ENCODE data around the gene SYNDIG1. TPM values are rescaled to one million over a fixed set of nuclear protein-coding genes. Genes with fewer than 3 reads are reported as not detected.
"Not testable (repeated sequence)": the region's sequence is repeated elsewhere in the genome, so short reads cannot be mapped to it uniquely, and the experiment has no call there.

Gene SYNDIG1
- total RNA-seq, 1 donor from 2014 or later: not detected

DNA sequence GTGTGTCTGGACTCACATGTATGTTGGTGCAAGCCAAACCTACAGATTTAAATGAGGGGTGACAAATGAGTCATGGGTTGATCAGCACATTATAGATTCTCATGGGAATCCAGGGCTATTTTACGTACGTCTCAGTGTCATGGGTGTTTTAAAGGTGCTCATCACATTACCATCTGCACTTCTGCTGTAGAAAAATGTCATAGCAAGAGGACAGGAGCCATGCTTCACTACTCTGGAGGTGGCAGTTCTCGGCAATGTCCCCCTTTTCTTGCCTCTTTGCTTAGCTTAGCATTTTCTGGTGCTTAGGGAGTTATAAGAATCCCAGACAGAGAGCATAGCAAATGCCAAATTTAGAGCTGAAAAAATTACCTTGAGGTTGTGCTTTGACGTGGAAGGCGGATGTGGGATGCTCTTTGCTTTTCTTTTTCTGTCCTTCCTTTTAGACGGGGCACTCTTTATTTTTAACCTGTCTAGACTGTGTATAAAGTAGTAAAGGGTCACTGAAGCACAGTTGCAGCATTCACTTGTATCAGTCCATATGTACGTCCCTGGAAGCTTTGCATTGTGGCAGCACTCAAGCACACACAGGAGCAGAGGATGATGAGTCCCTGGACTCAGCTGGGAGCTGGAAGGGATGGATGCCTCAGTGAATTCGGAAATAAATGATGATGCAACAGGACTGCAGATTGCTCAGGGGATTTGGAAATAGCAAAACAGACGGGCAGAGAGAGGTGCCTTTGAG is 139.7 kb downstream of the SYNDIG1 start:
- intact Hi-C loops (cut with micrococcal nuclease): no loop called here

DNA sequence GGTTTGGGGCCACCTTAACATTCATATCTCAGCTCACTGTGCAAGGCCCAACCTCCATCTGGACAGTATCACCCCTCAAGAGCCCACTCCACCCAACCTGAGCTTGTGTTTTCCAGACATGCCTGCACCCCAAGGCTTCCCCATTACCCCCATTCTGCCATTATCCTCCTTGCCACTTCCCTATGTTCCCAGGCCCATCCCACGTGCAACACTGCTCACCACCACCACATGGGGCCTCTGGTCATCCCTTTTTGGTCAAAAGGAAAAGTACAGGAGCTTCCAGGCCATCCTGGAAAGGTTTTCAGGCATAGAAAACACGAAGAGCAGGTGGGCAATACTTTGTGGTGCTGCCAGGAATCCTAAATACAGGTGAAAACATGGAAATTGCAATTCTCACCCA is 140.3 kb downstream of the SYNDIG1 start:
- intact Hi-C loops (cut with micrococcal nuclease): no loop called here

DNA sequence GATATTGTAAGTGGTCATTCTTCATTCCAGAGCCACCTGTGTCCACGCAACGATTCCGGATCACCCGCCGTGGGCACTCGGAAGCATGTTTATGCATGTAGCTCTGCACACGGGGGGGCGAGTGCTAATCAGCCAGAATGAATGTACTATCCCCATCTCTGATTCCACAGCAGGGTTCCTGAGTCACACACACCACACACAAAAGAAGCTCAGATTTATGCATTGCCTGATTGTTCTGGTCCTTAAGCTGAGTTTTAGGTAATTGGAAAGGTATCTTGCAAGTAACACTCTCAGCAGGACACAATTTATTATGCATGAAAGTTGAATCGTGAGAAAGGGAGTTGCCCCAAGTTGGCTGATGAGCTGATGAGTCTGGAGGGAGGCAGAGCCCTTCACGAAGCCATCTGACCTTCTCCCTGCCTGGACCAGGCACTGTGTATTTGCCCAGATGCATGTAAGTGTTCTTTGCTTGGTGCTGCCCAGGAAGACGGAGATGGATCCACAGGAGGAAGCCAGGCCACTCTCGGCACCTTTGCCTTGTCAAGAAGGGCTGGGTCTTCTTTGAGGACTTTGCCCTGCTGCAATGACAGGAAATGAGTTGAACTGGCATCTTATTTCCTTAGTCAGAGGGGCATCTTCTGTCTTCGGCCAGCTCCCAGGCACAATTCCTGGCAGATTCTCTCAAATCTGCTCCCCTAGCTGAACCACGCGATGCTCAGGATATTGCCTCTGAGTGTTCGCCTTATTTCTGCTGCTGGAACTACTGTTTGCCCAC is 141.1 kb downstream of the SYNDIG1 start:
- intact Hi-C loops (cut with micrococcal nuclease): no loop called here

DNA sequence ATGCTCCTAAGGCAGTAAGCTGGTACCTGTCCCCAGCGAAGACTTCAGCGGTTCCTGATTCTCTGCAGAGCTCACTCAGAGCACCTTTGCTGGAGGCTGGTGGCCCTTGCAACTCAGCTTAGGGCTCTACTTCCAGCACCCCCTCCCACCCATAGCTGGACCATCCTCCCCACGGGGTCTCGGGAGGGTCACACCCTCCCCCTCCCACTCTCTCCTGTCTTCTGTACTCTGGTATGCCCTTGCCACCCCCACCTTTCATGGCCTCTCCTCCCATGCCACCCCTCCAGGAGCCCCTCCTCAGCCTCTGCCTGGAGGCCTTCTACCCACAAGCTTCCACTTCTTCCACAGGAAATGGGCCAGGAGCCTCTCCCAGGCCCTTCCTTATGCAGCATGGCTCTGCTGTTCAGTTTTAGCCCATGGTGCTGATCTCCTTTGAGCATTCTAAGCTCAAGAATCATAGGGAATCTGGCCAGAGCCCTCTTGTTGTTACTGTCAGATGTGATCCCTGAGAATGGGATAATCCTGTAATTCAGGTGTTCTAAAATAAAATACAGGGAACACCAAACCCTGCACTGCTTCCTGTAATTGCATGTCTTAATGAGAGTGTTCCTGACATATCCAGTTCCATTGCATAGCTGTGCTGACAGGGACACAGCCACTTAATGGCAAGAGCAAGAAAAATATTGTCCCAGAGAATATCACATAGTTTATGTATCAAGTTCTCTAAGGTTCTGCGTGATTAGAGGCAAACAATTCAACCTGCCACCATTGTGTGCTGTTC is 142.1 kb downstream of the SYNDIG1 start:
- intact Hi-C loops (cut with micrococcal nuclease): no loop called here

DNA sequence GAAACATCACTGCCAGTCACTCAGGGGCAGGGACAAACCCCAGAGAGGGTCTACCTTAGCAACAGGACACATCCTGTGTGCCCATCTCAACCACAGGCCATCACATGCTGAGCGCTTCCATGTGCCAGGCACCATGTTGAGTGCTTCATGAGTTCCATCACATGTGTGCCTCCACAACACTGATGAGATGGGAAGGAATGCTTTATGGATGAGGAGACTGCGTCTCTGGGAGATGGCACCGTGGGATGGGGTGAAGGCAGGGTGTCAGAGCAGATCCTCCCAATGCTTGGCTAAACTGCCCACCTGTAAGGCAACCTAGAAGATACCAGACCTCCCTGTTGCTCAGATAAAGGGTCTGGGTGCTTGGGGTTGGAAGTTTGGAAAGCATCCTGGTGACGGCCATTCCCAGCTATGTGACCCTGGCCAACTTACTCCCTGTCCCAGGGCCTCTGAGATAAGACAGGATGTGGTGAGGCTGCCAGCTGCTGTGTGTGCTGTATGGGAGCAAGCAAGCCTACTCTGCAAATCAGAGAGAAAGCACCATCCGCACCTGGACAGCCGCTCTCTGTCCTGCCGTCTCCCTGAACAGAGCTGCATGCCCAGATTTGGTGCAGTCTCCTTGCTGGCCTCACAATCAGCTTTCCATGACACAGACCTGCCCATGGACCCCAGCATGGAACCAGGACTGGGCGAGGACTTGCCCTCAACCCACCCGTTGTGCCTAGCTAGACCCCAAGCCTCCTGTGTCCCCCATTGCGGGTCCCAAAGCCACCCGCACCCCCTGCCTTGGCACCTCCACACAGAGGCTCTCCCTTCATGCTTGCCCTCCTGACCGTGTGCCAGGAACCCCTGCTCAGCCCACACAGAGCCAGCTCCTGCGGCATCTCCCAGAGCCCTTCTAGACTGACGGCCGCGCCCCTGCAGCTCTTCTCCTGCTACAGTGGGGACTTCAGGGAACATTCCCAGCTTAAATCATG is 143.7 kb downstream of the SYNDIG1 start:
- intact Hi-C loops (cut with micrococcal nuclease): no loop called here

DNA sequence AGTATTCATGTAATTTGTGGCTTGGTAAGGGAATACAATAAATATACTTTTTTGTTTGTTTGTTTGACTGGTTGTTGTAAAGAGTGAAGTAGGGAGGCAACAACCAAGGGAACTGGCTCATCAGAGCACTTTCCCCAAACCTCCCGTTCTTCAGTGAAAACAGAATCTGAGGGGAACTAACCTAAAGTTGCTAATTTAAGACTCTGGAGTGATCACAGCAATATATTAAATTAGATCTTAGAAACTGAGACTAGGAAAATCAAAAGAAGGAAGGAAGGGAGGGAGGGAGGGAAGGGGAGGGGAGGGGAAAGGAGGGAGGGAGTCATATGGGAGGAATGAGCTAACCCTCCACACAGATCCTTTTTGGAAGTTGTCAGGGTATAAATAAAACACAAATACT is 144.9 kb downstream of the SYNDIG1 start:
- intact Hi-C loops (cut with micrococcal nuclease): no loop called here

DNA sequence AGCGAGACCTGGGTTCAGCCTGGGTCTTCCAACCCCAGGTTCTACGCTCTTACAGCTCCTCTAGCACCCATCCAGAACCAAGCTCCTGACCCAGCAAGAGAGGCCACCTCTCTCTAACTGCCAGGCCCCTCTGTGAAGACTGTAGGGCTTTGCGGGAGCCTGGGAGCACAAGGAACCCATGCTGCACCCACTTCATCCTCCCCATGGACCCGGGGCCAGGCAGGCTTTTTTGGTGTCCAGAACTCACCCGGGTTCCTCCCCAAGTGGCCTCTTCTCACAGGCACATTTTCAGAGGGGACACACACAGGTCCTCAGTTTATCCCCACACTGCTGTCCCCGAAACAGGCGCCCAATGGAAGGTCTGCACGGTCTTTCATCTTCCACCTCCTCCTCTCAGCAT is 145.9 kb downstream of the SYNDIG1 start:
- intact Hi-C loops (cut with micrococcal nuclease): no loop called here

DNA sequence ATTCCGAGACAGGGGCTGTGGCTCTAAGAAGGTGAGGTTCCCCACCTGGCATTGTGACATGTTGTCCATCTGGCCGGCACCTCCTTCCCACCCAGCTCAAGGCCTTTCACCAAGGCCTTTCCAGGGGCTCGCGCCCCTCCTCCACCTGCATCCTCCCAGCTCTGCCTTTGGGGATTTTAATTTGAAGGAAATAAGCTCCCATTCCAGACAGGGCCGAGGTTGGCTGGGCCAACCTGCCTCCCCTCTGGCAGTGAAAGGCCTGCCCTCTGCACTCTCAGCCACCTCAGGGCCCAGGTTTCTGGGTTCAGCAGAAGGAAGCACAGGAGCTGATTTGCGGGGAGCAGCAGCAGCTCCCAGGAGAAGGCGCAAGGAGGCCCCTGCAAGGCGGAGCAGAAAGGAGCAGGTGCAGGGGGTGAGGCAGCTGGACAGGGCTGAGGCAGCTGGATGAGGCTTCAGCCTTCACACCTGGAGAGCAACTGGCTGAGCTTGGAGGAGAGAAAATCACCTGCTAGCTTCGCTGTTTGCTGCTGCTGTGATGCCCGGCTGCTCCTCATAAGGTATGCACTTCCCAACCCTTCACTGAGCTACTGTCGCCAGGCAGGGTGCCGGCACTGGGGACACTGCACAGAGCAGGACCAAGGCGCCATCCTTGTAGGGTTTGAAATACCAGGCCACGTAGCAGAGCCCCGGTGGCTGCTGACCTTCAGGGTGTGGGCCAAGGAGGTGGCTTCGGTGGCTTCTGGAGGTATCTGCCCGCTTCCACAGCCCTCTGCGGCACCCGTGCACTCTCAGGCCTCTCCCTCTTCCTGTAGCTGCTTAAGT is 147.0 kb downstream of the SYNDIG1 start:
- intact Hi-C loops (cut with micrococcal nuclease): no loop called here

DNA sequence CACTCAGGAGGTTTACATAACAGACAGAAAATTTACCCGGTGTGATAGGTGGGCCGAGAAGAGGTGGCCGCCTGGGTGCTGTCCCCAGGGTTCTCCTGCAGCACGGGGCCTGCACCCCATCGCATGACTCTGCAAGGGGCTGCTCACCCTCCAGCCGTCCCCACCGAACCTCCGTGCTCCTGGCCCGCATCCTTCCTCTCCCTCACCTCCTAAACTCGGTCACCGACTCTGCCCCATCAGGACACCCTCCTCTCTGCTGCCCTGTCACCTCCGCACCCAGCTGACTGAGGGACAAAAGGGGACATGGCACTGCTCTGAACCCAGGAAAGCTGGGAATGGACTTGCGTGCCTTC is 147.6 kb downstream of the SYNDIG1 start:
- intact Hi-C loops (cut with micrococcal nuclease): no loop called here

DNA sequence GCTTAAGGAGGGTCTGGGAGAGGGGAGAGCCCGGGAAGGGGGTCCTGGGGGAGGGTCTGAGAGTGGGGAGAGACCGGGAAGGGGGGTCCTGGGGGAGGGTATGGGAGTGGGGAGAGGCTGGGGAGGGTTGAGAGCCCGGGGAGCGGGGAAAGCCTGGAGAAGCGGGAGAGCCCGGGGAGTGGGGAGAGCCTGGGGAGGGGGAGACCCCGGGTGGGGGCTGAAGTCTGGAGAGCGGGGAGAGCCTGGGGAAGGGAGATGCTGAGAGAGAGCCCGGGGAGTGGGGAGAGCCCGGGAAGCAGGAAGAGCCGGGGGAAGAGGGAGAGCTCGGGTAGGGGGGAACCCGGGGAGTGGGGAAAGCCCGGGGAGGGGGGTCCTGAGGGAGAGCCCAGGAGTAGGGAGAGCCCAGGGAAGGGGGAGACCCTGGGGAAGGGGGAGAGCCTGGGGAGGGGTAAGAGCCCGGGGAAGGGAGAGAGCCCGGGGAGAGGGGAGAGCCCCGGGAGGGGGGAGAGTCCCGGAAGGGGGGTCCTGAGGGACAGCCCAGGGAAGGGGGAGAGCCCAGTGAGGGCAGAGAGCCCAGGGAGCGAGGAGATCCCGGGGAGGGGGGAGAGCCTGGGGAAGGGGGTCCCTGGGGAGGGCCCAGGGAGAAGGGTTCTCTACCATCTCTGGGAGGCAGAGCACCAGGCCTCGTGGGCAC is 148.5 kb downstream of the SYNDIG1 start:
- intact Hi-C loops (cut with micrococcal nuclease): no loop called here

DNA sequence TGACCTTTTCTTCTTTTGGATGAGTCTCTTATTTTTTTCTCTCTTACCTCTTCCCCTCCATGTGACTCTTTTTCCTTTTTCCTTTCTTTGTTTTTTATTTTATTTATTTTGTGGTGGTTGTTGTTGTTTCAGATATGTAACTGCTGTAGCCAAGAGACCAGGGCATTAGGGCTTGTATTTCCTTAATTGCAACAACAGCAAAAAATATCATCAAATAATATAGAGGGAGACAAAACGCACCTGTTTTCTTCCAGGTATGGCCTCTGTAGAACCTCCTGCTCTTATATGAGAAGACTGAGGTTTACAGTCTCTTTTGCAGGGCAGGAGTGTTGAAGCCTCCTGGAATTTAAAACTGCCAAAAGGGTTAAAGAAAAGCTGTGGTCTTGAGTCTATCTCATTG is 149.3 kb downstream of the SYNDIG1 start:
- intact Hi-C loops (cut with micrococcal nuclease): no loop called here

DNA sequence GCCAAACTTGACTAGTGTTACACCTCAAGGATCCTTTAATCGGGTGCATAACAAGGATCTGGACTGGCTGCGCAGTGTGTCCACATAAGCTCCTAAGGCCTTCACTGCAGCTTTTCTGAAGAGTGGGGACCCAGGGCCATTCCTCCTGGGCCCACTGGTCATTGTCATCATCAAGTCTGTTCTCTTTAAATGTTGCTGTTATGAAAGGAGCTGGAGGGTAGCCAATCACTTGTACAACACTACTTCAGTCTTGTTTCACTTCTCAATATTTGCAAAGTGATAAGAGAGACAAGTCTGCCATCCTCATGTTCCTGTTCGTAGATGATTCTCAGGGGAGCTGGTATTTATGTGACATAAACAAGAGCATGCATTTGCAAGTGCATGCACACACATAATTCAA is 149.8 kb downstream of the SYNDIG1 start:
- intact Hi-C loops (cut with micrococcal nuclease): no loop called here

DNA sequence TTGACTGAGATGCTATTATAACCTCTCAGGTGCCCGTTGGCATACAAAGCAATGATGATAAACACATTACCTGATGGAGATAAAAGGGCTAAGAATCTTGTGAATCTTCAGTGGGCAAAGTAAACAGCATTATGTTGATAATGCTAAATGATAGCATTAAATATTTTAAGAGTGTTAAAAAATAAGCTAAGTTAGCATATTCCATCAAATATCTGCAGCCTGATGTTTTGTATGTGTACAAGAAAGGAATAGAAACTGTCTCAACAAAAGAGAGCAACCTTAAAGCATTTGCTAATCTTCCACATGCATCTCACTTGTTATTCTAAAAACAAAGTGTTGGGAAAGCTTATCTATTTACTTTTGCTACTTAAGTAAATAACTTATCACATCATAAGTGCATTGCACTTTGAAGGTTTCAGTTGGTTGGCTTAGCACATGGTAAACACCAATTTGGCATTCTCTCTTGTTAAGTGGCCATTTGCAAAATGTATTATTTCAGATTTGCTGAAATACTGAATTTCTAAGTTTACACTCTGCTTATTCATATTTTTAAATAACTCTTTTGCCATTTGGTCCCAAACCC is 151.6 kb downstream of the SYNDIG1 start:
- intact Hi-C loops (cut with micrococcal nuclease): no loop called here

DNA sequence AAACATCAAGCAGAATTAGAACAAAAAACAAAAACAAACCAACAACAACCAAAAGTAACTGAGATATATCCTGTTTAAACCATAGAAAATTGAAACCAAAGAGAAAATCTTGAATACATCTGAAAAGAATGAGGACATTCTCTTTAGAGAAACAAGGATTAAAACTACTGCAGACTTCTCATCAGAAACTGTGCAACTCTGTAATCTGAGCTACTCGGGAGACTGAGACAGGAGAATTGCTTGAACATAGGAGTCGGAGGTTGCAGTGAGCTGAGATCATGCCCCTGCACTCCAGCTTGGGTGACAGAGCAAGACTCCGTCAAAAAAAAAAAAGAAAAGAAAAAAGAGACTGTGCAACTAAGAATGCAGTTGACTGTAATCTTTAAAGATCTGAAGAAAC is 153.4 kb downstream of the SYNDIG1 start:
- intact Hi-C loops (cut with micrococcal nuclease): no loop called here

DNA sequence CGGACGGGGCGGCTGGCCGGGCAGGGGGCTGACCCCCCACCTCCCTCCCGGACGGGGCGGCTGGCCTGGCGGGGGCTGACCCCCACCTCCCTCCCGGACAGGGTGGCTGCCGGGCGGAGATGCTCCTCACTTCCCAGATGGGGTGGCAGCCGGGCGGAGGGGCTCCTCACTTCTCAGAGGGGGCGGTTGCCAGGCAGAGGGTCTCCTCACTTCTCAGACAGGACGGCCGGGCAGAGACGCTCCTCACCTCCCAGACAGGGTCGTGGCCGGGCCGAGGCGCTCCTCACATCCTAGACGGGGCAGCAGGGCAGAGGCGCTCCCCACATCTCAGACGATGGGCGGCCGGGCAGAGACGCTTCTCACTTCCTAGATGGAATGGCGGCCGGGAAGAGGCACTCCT is 156.7 kb downstream of the SYNDIG1 start:
- intact Hi-C loops (cut with micrococcal nuclease): not testable (repeated sequence)

DNA sequence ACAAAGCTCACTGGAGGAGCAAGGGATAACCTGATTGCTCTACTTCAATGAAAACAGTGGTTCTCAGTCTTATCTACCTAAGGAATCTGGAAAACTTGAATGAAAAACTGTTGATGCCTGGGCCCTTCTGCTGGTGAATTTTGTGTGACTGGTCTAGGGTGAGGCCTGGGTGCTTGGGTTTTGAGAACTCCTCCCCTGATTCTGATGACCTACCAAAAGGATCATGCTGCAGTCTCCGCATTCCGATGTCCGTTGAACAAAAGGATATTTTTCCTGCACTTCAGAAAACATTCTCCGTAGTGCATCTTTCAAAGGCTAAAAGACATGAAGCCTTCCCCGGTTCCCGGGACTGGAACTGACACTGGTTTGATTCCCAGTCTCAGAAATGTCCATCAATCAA is 157.9 kb downstream of the SYNDIG1 start:
- intact Hi-C loops (cut with micrococcal nuclease): no loop called here

DNA sequence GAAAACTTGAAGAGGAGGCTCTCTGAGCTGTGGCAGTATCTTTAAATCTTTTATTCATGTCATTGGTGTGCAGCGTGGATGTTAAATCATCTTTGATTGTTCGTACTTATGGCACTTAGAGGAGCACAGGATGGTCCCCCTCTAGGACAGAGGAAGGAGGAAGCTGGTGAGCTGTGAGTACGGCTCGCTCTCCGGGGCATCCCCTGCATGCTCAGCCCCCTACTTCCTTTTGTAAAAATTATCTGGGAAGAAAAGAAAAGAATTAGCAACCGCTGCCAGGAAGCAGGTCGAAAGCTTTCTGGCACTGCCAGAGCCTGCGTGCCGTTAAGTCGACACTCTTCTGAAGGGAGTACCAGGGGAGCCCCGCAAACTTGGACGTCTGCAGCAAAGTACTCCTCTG is 158.5 kb downstream of the SYNDIG1 start:
- intact Hi-C loops (cut with micrococcal nuclease): no loop called here

DNA sequence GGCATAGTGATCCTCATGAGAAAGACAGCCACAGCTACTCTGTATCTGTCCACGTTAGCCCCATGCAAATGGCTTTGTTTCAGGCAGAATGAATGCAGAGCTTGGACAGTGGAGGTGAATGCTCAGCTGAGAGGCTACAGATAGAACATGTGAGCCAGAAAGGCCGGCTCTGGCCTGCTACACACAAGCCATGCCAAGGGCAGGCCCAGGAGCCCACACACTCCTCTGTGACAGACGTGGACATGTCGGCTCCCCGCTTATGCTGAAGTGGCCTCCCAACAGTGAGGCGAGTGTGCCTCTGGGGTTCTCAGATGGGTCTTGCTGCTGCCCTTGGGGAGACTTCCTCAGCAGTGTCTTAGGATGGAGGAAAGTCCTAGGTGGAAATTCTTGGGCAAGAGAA is 159.6 kb downstream of the SYNDIG1 start:
- intact Hi-C loops (cut with micrococcal nuclease): no loop called here

DNA sequence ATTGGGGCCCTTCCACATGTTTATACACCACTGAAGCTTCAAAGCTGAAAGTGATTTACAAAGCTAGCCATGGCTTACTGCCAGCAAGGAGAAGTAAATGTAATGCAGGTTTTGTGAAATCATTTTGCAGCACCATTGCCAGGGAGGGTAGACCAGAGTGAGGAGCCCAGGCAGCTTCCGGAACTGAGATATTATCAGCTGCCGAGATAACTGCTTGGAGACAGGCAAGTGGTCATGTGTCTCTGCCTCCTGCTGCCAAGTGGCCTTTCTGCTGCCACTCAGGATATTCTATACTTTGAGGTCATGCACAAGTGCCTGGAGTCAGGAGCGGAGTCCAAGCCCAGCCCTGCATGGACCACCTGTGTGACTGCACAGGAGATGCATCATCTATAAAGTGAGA is 160.2 kb downstream of the SYNDIG1 start:
- intact Hi-C loops (cut with micrococcal nuclease): no loop called here

All from T-helper 2 cell treated with Interferon-gamma antibody and Interleukin-4, amounts not matched to agents 100 ng/mL and 5 ng/mL, for 36 hours (primary cell).